Activated CD4-positive, alpha-beta T cell treated with anti-CD3 and anti-CD28 coated beads, Interleukin-2, amount 50 U/mL, for 48 hours (primary cell): Measurements from ENCODE around the gene ACP5.

Experiments used
- DNase-seq, 2 experiments: peaks; one replicate each; pipeline ENCODE4 v3.0.0-alpha.2; 2020

The ACP5 gene

DNA sequence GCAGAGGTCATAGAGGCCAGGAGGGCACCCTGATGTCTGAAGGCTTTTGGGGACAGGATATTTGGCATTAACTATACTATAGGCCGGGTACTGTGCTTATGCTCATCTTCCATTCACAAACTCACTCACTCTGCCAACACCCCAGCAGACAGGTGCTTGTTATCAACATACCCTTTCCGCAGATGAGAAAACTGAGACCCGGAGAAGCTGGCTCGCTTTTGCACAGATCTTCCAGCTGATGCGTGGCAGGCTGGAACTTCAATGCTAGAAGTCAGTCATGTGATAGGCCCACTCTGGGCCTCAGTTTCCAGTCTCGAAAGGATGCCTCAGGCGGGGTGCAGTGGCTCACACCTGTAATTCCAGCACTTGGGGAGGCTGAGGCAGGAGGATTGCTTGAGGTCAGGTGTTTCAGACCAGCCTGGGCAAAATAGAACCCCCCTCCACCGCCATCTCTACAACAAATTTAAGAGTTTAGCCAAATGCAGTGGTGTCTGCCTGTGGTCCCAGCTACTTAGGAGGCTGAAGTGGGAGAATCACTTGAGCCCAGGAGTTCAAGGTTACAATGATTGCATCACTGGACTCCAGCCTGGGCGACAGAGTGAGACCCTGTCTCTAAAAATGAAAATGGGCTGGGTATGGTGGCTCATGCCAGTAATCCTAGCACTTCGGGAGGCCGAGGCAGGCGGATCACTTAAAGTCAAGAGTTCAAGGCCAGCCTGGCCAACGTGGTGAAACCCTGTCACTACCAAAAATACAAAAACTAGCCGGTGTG, 29.3 kb downstream of the ACP5 start:
- DNase-seq: no peak

DNA sequence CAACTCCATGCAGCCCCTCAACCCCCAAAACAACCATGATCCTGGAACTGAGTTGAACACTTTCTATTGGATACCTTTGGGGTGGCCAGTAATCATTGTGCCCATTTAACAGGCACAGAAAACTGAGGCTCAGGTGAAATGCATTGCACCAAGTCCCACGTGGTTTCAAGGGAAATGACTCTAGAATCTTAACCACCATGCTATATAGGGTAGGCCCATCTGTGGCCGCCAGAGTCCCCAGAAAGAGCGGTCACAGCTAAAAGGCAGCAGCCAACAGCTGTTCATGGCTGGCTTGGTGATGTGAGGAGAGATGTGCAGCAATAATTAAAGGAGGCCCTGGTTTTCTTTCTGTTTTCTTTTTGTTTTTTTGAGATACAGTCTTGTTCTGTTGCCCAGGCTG, 36.2 kb downstream of the ACP5 start:
- DNase-seq: no peak

DNA sequence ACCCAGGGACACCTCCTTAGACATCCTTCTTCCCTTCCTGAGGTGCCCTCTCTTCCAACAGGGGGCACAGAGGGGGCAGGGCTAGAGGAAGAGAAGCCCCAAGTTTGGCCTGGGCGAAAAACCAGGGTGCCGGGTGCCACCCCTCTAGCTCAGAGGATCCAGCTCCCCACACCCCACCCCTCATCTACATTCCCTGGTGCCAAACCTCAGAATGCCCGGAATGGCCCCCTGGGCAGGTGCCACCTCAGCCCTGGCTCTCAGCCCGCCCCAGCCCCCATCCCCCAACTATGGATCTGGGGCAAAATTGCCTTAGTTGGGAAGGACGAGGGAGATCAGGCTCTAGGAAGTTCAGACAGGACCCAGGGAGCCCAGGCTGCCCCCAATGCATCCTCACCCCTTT, 36.8 kb downstream of the ACP5 start:
- no peak for DNase-seq

DNA sequence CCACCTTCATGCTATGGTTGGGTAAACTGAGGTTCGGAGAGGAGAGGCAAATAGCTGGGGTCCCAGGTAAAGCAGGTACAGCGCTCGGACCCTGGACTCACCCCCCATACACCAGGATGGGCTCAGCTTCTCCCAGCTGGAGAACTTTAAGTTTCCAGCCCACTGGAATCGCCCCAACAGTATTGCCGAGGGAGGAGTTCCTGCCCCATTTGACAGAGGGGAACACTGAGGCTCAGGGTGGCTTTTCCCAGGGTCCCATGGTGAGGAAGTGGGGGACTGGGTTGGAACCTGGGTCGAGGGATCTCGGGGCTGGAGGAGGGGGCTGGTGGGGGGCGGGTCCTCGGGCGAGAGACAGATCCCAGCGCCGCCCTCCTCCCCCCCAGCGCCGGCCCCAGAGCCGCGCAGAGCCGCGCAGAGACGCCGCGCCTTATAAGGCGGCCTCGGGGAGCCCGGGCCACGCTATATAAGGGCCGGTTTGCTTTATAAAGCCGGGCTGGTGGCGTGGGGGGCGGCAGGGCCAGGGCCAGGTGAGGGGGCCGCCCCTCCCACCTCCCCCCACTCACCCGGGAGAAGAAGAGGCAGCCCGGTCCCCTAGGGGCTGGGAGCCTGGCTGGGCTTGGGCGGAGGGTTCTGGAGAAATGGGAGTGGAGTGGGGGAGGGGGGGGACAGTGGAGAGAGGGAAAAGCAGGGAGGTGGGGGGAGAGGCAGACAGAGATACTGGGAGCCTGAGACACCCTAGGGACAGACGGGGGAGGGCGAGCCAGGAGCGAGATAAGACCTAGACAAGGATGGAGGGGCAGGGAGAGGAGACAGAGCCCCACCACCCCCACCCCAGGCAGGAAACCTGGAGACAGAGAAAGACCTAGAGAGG, 37.7 kb downstream of the ACP5 start:
- no peak for DNase-seq

DNA sequence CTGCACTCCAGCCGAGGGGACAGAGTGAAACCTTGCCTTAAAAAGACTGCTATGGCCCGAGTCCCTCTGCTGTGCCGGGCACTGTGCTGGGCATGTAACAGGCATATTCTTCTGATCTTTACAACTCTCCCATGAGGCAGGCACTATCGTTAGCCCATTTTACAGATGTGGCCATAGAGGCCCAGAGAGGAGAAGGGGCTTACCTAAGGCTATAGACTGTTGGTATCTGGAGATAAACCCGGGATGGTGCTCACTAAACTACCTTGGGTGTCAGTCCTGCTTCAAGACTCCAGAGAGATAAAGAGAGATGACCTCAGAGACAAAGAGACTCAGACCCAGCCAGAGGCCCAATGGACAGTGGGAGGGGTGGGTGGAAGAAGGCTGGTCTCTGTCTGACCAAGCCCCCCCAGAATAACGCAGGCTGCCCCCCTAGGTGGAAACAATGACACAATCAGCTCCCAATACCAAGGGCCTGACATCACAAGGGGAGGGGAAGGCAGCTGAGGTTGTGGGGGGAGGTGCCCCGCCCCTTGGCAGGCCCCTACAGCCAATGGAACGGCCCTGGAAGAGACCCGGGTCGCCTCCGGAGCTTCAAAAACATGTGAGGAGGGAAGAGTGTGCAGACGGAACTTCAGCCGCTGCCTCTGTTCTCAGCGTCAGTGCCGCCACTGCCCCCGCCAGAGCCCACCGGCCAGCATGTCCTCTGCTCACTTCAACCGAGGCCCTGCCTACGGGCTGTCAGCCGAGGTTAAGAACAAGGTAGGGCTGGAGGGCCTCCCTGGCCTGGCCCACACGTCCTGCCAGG, 39.0 kb downstream of the ACP5 start, which contains the start of gene CNN1:
Gene CNN1, plus strand, starts transcription at position 620 of the 805 bp plus-strand sequence. Its CDS starts 77 bp downstream, at position 697.
- no peak for DNase-seq

DNA sequence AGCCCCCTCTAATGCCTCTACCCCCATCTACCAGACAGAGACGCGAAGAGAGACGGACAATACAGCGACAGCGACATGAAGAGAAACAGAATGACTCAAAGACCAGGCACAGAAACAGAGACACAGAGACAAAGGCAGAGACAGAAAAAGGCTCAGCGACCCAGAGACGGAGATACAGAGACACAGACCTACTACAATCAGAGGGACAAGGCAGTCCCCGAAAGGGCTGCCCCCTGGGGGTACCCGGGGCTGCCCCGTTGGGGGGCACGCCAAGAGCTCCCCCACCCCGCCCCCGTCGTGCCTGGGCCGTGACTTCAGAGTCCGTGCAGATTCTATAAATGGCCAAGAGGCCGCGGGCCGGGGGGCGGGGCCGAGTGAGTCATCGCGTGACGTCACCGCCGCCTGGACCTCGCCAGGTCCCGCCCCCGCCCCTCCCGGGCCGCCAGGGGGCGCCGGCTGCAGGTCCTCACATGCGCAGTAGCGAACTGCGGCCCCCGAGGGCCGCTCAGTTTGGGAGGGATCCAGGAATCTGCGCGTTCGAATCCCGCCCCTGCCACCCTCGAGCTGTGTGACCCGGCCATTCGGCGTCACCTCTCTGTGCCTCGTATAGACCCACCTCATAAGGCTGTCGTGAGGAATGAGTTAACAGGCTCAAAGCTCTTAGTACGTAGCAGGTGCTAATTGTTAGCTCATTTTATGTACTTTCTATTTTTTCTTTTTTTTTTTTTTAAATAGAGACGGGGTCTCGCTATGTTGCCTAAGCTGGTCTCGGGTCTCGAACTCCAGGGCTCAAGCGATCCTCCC, 41.5 kb downstream of the ACP5 start:
- DNase-seq: peak; percentile 90 to 91

DNA sequence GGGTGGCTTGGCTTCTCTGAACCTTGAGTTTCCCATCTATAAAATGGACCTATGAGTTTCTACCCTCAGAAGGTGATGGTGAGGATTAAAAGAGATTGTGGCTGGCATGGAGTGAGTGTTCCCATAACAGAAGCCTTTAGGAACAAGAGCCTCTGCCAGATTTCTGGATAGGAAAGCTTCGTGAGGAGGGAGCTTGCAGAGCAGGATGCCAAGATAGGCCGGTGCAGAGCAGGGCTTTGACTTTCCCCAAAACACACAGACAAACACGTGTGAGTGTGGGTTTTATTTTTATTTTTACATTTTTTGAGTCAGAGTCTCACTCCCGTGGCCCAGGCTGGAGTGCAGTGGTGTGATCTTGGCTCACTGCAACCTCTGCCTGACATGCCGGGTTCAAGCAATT, 42.5 kb downstream of the ACP5 start:
- DNase-seq: no peak

DNA sequence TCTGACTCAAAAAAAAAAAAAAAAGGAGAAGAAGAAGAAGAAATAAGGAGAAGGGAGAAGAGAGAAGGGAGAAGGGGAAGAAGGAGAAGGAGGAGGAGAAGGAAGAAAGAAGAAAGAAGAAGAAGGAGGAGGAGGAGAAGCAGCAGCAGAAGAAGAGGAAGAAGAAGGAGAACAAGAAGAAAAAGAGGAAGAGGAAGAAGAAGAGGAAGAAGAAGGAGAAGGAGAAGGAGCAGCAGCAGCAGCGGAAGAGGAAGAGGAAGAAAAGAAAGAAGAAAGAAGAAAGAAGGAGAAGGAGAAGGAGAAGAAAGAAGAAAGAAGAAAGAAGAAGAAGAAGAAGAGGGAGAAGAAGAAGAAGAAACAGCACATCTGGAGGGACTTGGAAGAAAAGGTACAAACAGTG, 42.9 kb downstream of the ACP5 start:
- DNase-seq: no peak

DNA sequence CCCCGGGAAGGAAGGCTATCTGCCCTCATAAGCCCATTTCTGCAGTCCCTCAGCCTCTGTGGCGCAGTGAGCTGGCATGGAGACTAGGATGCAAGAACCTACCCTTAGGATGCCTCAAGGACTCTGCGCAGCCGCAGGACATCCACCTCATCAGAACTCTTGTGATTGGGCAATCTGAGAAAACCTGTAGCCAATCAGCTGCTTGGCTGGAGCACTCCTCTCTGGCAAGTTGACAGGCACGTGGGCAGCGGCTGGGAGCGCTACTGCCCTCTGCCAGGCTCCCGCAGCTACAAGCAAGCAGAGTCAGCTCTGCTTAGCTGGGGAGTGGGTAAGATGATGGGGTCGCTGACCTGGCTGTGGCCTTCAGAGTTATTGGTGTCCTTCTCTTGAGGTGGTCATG, 47.0 kb downstream of the ACP5 start:
- DNase-seq: peak; percentile 57 to 65

DNA sequence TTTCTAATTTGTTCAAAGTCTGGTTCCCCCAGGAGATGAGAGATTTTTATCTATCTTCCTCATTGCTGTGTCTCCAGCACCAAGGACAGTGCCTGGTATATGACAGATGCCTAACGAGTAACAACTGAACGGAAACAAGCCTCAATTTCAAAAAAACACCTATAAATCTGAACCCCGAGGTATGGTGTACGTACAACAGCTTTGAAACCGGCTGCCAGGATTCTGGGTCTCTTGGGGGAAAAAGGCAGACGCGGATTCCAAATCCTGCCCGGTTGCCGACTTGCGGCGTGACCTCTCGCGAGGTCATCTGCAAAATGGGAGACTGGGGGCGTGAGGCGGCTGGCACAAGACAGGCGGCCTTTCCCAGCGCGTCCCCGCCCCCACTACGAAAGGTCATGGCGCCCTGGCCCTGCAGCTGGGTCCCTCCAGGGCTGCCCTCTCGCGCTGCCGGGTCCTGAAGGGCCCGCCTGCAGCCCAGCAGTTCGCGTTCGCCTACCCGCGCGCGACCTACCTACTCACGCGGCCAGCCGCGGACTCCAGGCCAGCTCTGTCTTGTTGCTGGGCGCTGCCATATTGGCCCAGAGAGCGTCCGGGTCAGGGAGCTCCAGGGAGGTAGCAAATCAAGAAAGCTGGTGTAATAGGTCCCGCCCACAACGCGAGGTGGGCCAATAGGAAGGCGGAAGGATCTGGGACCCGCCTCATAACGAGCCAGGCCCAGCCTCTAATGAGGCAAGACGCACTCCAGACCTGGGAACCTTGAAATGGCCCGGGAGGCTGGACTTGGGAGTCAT, 48.7 kb downstream of the ACP5 start, which contains the start of gene ECSIT:
Gene ECSIT, minus strand, starts transcription at position 584 of the 791 bp plus-strand sequence. CDS start 9,964 bp downstream, outside the sequence.
- peak; percentile 93 to 96 for DNase-seq
